CD4-positive, alpha-beta memory T cell (primary cell): ENCODE results near the gene KDM3B. TPM values are rescaled to one million over a fixed set of nuclear protein-coding genes. Genes with fewer than 3 reads are reported as not detected.

ENCODE experiments used
- CTCF ChIA-PET: fragments of 350-600 bp; sonication (Branson Sonifier 250); formaldehyde crosslinking; loops from one replicate; lab custom pipeline; 2021; ENCODE audit warnings: inconsistent platforms; ENCODE audit not compliant: partially characterized antibody; lab: Charles Lee
- POLR2A ChIA-PET: fragments of 350-600 bp; sonication (Branson Sonifier 250); formaldehyde crosslinking; loops from one replicate; lab custom pipeline; 2021; ENCODE audit not compliant: partially characterized antibody; lab: Charles Lee
- DNase-seq, 5 donors: peaks; one replicate each; pipeline versions ENCODE4 v3.0.0 to v3.0.0-alpha.2; 2020 to 2022; ENCODE audit warnings: mixed read lengths in 1 of 5
- H3K27ac ChIP-seq: one replicate; pipeline ENCODE4 v1.7.0; 2013; ENCODE audit warnings: low read depth, low read length
- H3K27me3 ChIP-seq: 2 replicates; pipeline ENCODE4 v1.7.0; 2013; ENCODE audit warnings: mild to moderate bottlenecking, low read length, moderate library complexity; ENCODE audit not compliant: insufficient read depth
- H3K36me3 ChIP-seq: 2 replicates; pipeline ENCODE4 v1.7.0; 2013; ENCODE audit warnings: mild to moderate bottlenecking, low read length, moderate library complexity; ENCODE audit not compliant: insufficient read depth
- H3K4me1 ChIP-seq: 2 replicates; pipeline ENCODE4 v1.7.0; 2013; ENCODE audit warnings: mild to moderate bottlenecking, low read length, moderate library complexity; ENCODE audit not compliant: insufficient read depth
- H3K4me3 ChIP-seq, 2 donors: one replicate each; pipeline ENCODE4 v1.7.0; 2013; ENCODE audit warnings: low read length in 2 of 2, mild to moderate bottlenecking in 1 of 2
- H3K9me3 ChIP-seq, 2 donors: one replicate each; pipeline ENCODE4 v1.7.0; 2013; ENCODE audit warnings: low read length in 2 of 2, control low read depth in 1 of 2; ENCODE audit not compliant: control insufficient read depth in 1 of 2
- H3K27ac Mint-ChIP-seq, 7 donors: one replicate each; pipeline ENCODE4 v1.8.0; 2020 to 2021; ENCODE audit warnings: mixed read lengths in 7 of 7, mild to moderate bottlenecking in 6 of 7, inconsistent platforms in 3 of 7, moderate library complexity in 3 of 7
- H3K27me3 Mint-ChIP-seq, 2 donors: one replicate each; pipeline ENCODE4 v1.8.0; 2020 to 2021; ENCODE audit warnings: mixed read lengths in 2 of 2
- H3K36me3 Mint-ChIP-seq, 2 donors: one replicate each; pipeline ENCODE4 v1.8.0; 2020 to 2021; ENCODE audit warnings: mixed read lengths in 2 of 2, inconsistent platforms in 1 of 2, mild to moderate bottlenecking in 1 of 2
- H3K4me1 Mint-ChIP-seq, 4 donors: one replicate each; pipeline ENCODE4 v1.8.0; 2020 to 2021; ENCODE audit warnings: mixed read lengths in 4 of 4, mild to moderate bottlenecking in 1 of 4
- H3K4me3 Mint-ChIP-seq, 8 donors: one replicate each; pipeline ENCODE4 v1.8.0; 2020 to 2021; ENCODE audit warnings: mixed read lengths in 8 of 8, mild to moderate bottlenecking in 7 of 8, moderate library complexity in 6 of 8, inconsistent platforms in 3 of 8
- H3K9me3 Mint-ChIP-seq, 8 donors: one replicate each; pipeline ENCODE4 v1.8.0; 2020 to 2021; ENCODE audit warnings: mixed read lengths in 8 of 8, mild to moderate bottlenecking in 5 of 8, inconsistent platforms in 3 of 8, moderate library complexity in 1 of 8
- intact Hi-C: fragments of 100-400 bp; cut with micrococcal nuclease; formaldehyde crosslinking; loops from one replicate; pipeline ENCODE4 v1.15.1; 2023
- polyA plus RNA-seq, 2 donors: library from polyadenylated mRNA; unstranded; fragments of 300-500 nt; fragmentation: Illumina TruSeq; gene quantifications; one replicate each; pipeline ENCODE4 v1.2.3, GENCODE V29; 2021
- total RNA-seq, 2 experiments: library from RNA; stranded (reverse); gene quantifications; one replicate each; pipeline ENCODE4 v1.2.3, GENCODE V29; 2021

Gene KDM3B
- total and polyA plus RNA-seq, 4 experiments from 2014 or later, result 4.1 to 85.6 (median 50.7) TPM

DNA sequence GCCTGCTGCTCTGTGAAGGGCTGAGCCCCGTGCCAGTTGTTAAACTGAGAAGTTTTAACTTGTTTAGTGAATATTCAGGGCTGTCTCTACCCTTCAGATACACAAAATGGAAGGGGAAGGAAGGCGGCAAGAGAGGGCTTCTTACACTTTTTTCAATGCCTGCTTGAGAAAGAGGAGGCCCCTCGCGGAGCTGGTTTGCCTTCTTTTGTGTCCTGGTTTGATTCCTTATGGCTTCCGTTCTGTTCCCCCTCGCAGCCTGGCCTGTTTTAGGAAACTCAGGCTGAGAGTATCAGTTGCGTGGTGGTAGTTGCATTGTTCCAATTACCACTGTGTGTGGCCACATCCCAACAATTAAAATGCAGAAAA lies 13.4 kb upstream of the KDM3B start:
- no peak for DNase-seq
- peaks cover 0 to 2% (median 0%) of the 10 kb centered on the region in 8 donors for H3K9me3 Mint-ChIP-seq
- Histone ChIP-seq H3K4me1 (peaks cover 29% of the 10 kb centered on the region), H3K27me3 (no peaks in the 10 kb centered on the region), H3K9me3 (no peaks in the 10 kb centered on the region), H3K27ac (peak overlapping the region; percentile 92), H3K36me3 (peaks cover 5% of the 10 kb centered on the region), H3K4me3 (peak overlapping the region; percentile 74 to 85)
- CTCF ChIA-PET, result interaction anchor here (0.5 to 15.5 kb wide), 4 partner anchors 12 to 133 kb away, joined by 3 to 314 read pairs (median 4); partner anchors contain the start of gene KDM3B
- peaks cover 21 to 48% (median 34%) of the 10 kb centered on the region in 4 donors for H3K4me1 Mint-ChIP-seq
- intact Hi-C loops, result loop anchor here (1.0 to 10.0 kb wide), 4 partner anchors 10 to 1776 kb away; partner anchors contain the start of genes BRD8, HSPA9, KIF20A and PURA
- H3K27ac Mint-ChIP-seq, result peak overlapping the region; percentile 83 to 96 (median 92)
- H3K36me3 Mint-ChIP-seq, result peaks cover 14 to 29% of the 10 kb centered on the region in 2 donors
- peak overlapping the region; percentile 87 to 94 (median 92) for H3K4me3 Mint-ChIP-seq
- H3K27me3 Mint-ChIP-seq, result no peaks in the 10 kb centered on the region
- POLR2A ChIA-PET, result interaction anchor here (1.1 to 7.3 kb wide), 6 partner anchors 13 to 585 kb away, joined by 3 to 261 read pairs (median 4); partner anchors contain the start of genes ETF1, HNRNPA0, HSPA9 and KDM3B

DNA sequence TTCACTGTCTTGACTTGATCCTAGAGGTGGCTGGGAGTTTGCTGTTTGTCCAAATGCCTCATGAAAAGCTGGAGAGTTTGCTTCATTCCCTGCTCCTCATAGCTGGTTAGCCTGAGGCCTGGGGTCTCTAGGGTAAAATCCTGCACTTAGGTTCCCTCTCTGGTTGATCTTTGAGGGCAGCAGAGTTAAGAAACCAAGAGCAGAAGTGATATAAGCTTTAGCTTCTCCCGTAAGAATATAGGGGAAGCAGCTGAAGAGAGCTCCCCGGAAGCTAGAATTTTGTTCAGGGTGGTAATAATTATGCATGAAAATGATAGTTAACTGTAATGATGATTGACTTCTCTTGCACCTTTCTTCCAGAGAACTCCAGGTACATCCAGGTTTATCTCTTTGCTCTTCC lies 13.0 kb upstream of the KDM3B start:
- Mint-ChIP-seq H3K4me1 (peaks cover 21 to 48% (median 34%) of the 10 kb centered on the region in 4 donors), H3K4me3 (peak overlapping the region; percentile 87 to 94 (median 92)), H3K27ac (peak overlapping the region; percentile 38 to 96 (median 92)), H3K9me3 (peaks cover 0 to 2% (median 0%) of the 10 kb centered on the region in 8 donors), H3K36me3 (peaks cover 18 to 33% of the 10 kb centered on the region in 2 donors), H3K27me3 (no peaks in the 10 kb centered on the region)
- intact Hi-C loops, result loop anchor here (1.0 to 10.0 kb wide), 4 partner anchors 10 to 1775 kb away; partner anchors contain the start of genes BRD8, HSPA9, KIF20A and PURA
- ChIA-PET POLR2A (interaction anchor here (1.2 to 7.3 kb wide), 3 partner anchors 8 to 236 kb away, joined by 4 to 261 read pairs (median 5); partner anchors contain the start of genes CDC25C, HSPA9 and KDM3B), CTCF (interaction anchor here (0.5 to 15.5 kb wide), 4 partner anchors 12 to 133 kb away, joined by 3 to 314 read pairs (median 4); partner anchors contain the start of gene KDM3B)
- Histone ChIP-seq H3K36me3 (peaks cover 5% of the 10 kb centered on the region), H3K4me1 (peaks cover 29% of the 10 kb centered on the region), H3K27ac (no peak overlapping the region), H3K9me3 (no peaks in the 10 kb centered on the region), H3K27me3 (no peaks in the 10 kb centered on the region), H3K4me3 (peak overlapping the region in 1 of 2 donors; percentile 10)
- no peak for DNase-seq

DNA sequence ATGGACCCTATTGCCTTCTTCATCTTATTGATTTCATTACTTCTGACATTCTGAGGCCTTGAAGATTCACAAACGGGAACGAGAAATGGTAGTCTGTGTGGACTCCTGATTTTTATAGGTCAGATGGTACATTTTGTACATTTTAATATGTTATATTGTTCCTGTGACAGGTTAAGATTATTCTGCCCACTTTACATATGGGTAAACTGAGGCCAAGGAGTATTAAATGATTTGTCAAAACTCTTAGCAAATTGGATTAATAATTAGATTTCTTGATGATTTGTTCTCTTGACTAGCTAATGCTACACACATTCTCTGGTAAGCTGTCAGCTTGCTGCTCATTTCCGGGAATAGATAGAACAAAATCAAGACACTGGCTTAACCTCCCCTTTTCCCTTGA lies 12.5 kb upstream of the KDM3B start:
- Histone ChIP-seq H3K4me3 (no peak overlapping the region), H3K4me1 (peaks cover 29% of the 10 kb centered on the region), H3K27ac (no peak overlapping the region), H3K27me3 (no peaks in the 10 kb centered on the region), H3K36me3 (peaks cover 5% of the 10 kb centered on the region), H3K9me3 (no peaks in the 10 kb centered on the region)
- H3K27me3 Mint-ChIP-seq, result no peaks in the 10 kb centered on the region
- peaks cover 21 to 48% (median 34%) of the 10 kb centered on the region in 4 donors for H3K4me1 Mint-ChIP-seq
- peaks cover 21 to 39% of the 10 kb centered on the region in 2 donors for H3K36me3 Mint-ChIP-seq
- DNase-seq, result no peak
- CTCF ChIA-PET, result interaction anchor here (15.5 kb wide), 1 partner anchor 12 kb away, joined by 314 read pairs; the partner anchor contains the start of gene KDM3B
- H3K9me3 Mint-ChIP-seq, result peaks cover 0 to 2% (median 0%) of the 10 kb centered on the region in 8 donors
- intact Hi-C loops, result no loop called here
- H3K27ac Mint-ChIP-seq, result peak overlapping the region in 5 of 7 donors; percentile 25 to 87 (median 39)
- POLR2A ChIA-PET, result interaction anchor here (1.2 to 7.3 kb wide), 3 partner anchors 8 to 235 kb away, joined by 4 to 261 read pairs (median 5); partner anchors contain the start of genes CDC25C, HSPA9 and KDM3B
- H3K4me3 Mint-ChIP-seq, result peak overlapping the region; percentile 44 to 94 (median 90)

DNA sequence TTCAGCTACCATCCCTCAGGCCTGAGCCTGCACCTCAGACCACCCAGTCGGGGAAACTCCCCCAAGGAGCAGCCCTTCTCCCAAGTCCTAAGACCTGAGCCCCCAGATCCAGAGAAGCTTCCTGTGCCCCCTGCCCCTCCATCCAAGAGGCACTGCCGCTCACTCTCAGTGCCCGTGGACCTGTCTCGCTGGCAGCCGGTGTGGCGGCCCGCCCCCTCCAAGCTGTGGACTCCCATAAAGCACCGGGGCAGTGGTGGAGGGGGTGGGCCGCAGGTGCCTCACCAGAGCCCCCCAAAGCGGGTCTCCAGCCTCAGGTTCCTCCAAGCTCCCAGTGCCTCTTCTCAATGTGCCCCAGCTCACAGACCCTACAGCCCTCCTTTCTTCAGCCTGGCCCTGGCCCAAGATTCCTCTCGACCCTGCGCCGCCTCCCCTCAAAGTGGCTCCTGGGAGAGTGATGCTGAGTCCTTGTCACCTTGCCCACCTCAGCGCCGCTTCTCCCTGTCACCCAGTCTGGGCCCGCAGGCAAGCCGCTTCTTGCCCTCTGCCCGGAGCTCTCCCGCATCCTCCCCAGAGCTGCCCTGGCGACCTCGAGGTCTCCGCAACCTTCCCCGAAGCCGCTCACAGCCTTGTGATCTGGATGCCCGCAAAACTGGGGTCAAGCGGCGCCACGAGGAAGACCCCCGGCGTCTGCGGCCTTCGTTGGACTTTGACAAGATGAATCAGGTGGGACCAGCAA lies 7.4 kb upstream of the KDM3B start:
- H3K9me3 ChIP-seq, result no peaks in the 10 kb centered on the region
- Mint-ChIP-seq H3K4me1 (peaks cover 8 to 18% (median 14%) of the 10 kb centered on the region in 4 donors), H3K9me3 (no peaks in the 10 kb centered on the region), H3K36me3 (peaks cover 36 to 58% of the 10 kb centered on the region in 2 donors), H3K27me3 (no peaks in the 10 kb centered on the region), H3K27ac (peak overlapping the region in 1 of 7 donors; percentile 57), H3K4me3 (no peak overlapping the region)
- peaks cover 6% of the 10 kb centered on the region for H3K4me1 ChIP-seq
- no peak overlapping the region for H3K27ac ChIP-seq
- ChIA-PET CTCF (interaction anchor here (0.7 to 15.5 kb wide), 3 partner anchors 6 to 121 kb away, joined by 3 to 314 read pairs (median 3); partner anchors contain the start of genes CDC25C and KDM3B), POLR2A (interaction anchor here (1.0 kb wide), 1 partner anchor 9 kb away, joined by 3 read pairs; no protein-coding TSS in a partner anchor)
- no peak for DNase-seq
- no peaks in the 10 kb centered on the region for H3K27me3 ChIP-seq
- H3K36me3 ChIP-seq, result peaks cover 18% of the 10 kb centered on the region
- H3K4me3 ChIP-seq, result no peak overlapping the region
- intact Hi-C loops, result no loop called here

GRCh38 chr5:138346889-138347288 lies 5.6 kb upstream of the KDM3B start:
- peaks cover 2% of the 10 kb centered on the region for H3K4me1 ChIP-seq
- intact Hi-C loops, result no loop called here
- no peak overlapping the region for H3K4me3 Mint-ChIP-seq
- CTCF ChIA-PET, result interaction anchor here (9.2 kb wide), 1 partner anchor 9 kb away, joined by 314 read pairs; the partner anchor contains the start of genes CDC25C and FAM53C
- no peak for DNase-seq
- peaks cover 0 to 3% of the 10 kb centered on the region in 2 donors for H3K9me3 ChIP-seq
- peaks cover 13% of the 10 kb centered on the region for H3K36me3 ChIP-seq
- no peaks in the 10 kb centered on the region for H3K27me3 ChIP-seq
- H3K27me3 Mint-ChIP-seq, result no peaks in the 10 kb centered on the region
- H3K4me1 Mint-ChIP-seq, result peaks cover 5 to 14% (median 9%) of the 10 kb centered on the region in 4 donors
- POLR2A ChIA-PET, result interaction anchor here (1.0 kb wide), 1 partner anchor 10 kb away, joined by 3 read pairs; no protein-coding TSS in a partner anchor
- H3K4me3 ChIP-seq, result no peak overlapping the region
- peaks cover 34 to 50% of the 10 kb centered on the region in 2 donors for H3K36me3 Mint-ChIP-seq
- no peak overlapping the region for H3K27ac Mint-ChIP-seq
- peaks cover 0 to 4% (median 0%) of the 10 kb centered on the region in 8 donors for H3K9me3 Mint-ChIP-seq
- H3K27ac ChIP-seq, result no peak overlapping the region

DNA sequence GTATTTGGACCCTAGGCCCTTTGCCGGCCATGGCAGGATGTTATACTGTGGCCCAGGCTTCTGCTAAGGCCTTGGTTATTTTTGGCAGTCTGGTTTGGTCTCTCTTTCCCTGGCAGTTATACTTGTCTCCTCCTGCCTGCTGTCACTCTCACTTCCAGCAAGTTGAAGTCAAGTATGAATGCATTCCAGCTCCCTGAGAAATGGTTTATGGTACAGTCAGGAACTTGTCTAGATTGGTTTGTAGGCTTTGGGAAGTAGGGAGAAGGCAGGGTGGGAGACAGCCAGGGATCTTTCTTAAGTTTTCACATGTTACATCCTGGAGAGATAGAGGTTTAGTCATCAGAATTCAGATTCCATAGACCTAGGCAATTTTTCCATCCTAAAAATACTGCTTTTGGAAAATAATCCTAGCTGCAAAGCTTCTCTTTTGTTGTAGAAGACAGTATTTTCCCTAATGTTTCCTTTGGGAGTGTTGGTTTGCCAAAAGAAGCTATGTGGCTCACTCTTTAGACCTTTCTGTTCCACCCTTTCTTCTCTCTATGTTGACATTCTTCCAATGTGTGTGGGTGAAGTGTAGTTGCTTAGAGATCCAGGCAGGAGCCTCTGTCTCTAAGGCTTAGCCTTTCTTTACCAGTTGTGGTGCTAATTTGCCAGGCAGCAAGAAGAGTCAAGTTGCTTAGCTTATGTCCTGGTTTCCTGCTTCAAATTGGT lies 2.5 kb upstream of the KDM3B start:
- intact Hi-C loops, result loop anchor here (1.0 to 10.0 kb wide), 3 partner anchors 11 to 318 kb away; partner anchors contain the start of gene FAM13B
- H3K9me3 ChIP-seq, result peaks cover 0 to 7% of the 10 kb centered on the region in 2 donors
- peaks cover 18% of the 10 kb centered on the region for H3K4me1 ChIP-seq
- Mint-ChIP-seq H3K4me1 (peaks cover 20 to 34% (median 27%) of the 10 kb centered on the region in 4 donors), H3K27me3 (peaks cover 0 to 1% of the 10 kb centered on the region in 2 donors), H3K4me3 (peak overlapping the region in 2 of 8 donors; percentile 37 to 63), H3K9me3 (peaks cover 0 to 7% (median 0%) of the 10 kb centered on the region in 8 donors), H3K27ac (peak overlapping the region in 4 of 7 donors; percentile 7 to 94 (median 25)), H3K36me3 (peaks cover 19 to 44% of the 10 kb centered on the region in 2 donors)
- H3K36me3 ChIP-seq, result peaks cover 13% of the 10 kb centered on the region
- H3K27me3 ChIP-seq, result no peaks in the 10 kb centered on the region
- ChIA-PET POLR2A (interaction anchor here (8.0 kb wide), 1 partner anchor 10 kb away, joined by 261 read pairs; the partner anchor contains the start of gene FAM53C), CTCF (interaction anchor here (1.3 to 9.2 kb wide), 2 partner anchors 12 to 165 kb away, joined by 3 to 314 read pairs; partner anchors contain the start of genes CDC25C and FAM53C)
- H3K27ac ChIP-seq, result no peak overlapping the region
- H3K4me3 ChIP-seq, result no peak overlapping the region
- DNase-seq, result no peak
